HEK293 (cell line): ENCODE results near the gene STPG2.

Experiments used
- HOXC10 ChIP-seq: sonication (generic); formaldehyde crosslinking; IDR thresholded peaks from 2 replicates; pipeline ENCODE4 v1.8.1; 2023; ENCODE audit warnings: mild to moderate bottlenecking, missing genetic modification reagents
- KLF1 ChIP-seq: fragments of 450-650 bp; formaldehyde crosslinking; IDR thresholded peaks from 2 replicates; pipeline ENCODE4 v1.5.1; 2016; ENCODE audit warnings: missing biosample characterization, missing genetic modification characterization
- OSR2 ChIP-seq: fragments of 450-650 bp; formaldehyde crosslinking; IDR thresholded peaks from 2 replicates; pipeline ENCODE4 v1.5.1; 2016; ENCODE audit warnings: missing biosample characterization, missing genetic modification characterization
- SCRT2 ChIP-seq: fragments of 450-650 bp; formaldehyde crosslinking; IDR thresholded peaks from 2 replicates; pipeline ENCODE4 v1.5.1; 2016; ENCODE audit warnings: missing biosample characterization, missing genetic modification characterization
- SP3 ChIP-seq: fragments of 450-650 bp; formaldehyde crosslinking; IDR thresholded peaks from 2 replicates; pipeline ENCODE4 v1.5.1; 2016; ENCODE audit warnings: missing biosample characterization, missing genetic modification characterization
- TCF7L2 ChIP-seq: IDR thresholded peaks from 2 replicates; pipeline ENCODE4 v1.6.1; 2011; ENCODE audit warnings: low read depth, mild to moderate bottlenecking, inconsistent platforms, low read length, moderate library complexity, borderline replicate concordance
- TRIM28 ChIP-seq: IDR thresholded peaks from 2 replicates; pipeline ENCODE4 v1.6.1; 2011; ENCODE audit warnings: low read length, control low read depth, borderline replicate concordance
- ZBTB48 ChIP-seq: fragments of 450-650 bp; formaldehyde crosslinking; IDR thresholded peaks from 2 replicates; pipeline ENCODE4 v1.5.1; 2016; ENCODE audit warnings: missing biosample characterization, missing genetic modification characterization
- ZNF10 ChIP-seq: fragments of 450-650 bp; formaldehyde crosslinking; IDR thresholded peaks from 2 replicates; pipeline ENCODE4 v1.5.1; 2017; ENCODE audit warnings: missing biosample characterization, missing genetic modification characterization
- ZNF174 ChIP-seq: fragments of 450-650 bp; formaldehyde crosslinking; IDR thresholded peaks from 2 replicates; pipeline ENCODE4 v1.5.0; 2017; ENCODE audit warnings: missing biosample characterization, mild to moderate bottlenecking, missing genetic modification characterization
- ZNF202 ChIP-seq: fragments of 450-650 bp; formaldehyde crosslinking; IDR thresholded peaks from 2 replicates; pipeline ENCODE4 v1.5.1; 2016; ENCODE audit warnings: missing biosample characterization, missing genetic modification characterization, borderline replicate concordance
- ZNF394 ChIP-seq: fragments of 450-650 bp; formaldehyde crosslinking; IDR thresholded peaks from 2 replicates; pipeline ENCODE4 v1.5.1; 2016; ENCODE audit warnings: missing biosample characterization, missing genetic modification characterization, mild to moderate bottlenecking, moderate library complexity, borderline replicate concordance
- ZNF423 ChIP-seq: fragments of 450-650 bp; formaldehyde crosslinking; IDR thresholded peaks from 2 replicates; pipeline ENCODE4 v1.5.1; 2016; ENCODE audit warnings: missing biosample characterization, missing genetic modification characterization
- ZNF558 ChIP-seq: fragments of 450-650 bp; formaldehyde crosslinking; IDR thresholded peaks from 2 replicates; pipeline ENCODE4 v1.5.1; 2016; ENCODE audit warnings: missing biosample characterization, missing genetic modification characterization
- ZNF600 ChIP-seq: fragments of 450-650 bp; formaldehyde crosslinking; IDR thresholded peaks from 2 replicates; pipeline ENCODE4 v1.5.1; 2016; ENCODE audit warnings: missing biosample characterization, missing genetic modification characterization
- ZNF629 ChIP-seq: fragments of 450-650 bp; formaldehyde crosslinking; IDR thresholded peaks from 2 replicates; pipeline ENCODE4 v1.5.1; 2017; ENCODE audit warnings: missing biosample characterization, missing genetic modification characterization
- ZNF791 ChIP-seq: fragments of 450-650 bp; formaldehyde crosslinking; IDR thresholded peaks from 2 replicates; pipeline ENCODE4 v1.5.1; 2016; ENCODE audit warnings: missing biosample characterization, missing genetic modification characterization
- ZSCAN23 ChIP-seq: fragments of 450-650 bp; formaldehyde crosslinking; IDR thresholded peaks from 2 replicates; pipeline ENCODE4 v1.5.1; 2016; ENCODE audit warnings: missing biosample characterization, missing genetic modification characterization
- TF ChIP-seq, protein P1 (sequence below): fragments of 450-650 bp; formaldehyde crosslinking; IDR thresholded peaks from 2 replicates; pipeline ENCODE4 v1.5.1; 2016; ENCODE audit warnings: missing biosample characterization, missing genetic modification characterization, low read depth
- TF ChIP-seq, protein P2 (sequence below): fragments of 450-650 bp; formaldehyde crosslinking; IDR thresholded peaks from 2 replicates; pipeline ENCODE4 v1.5.1; 2016; ENCODE audit warnings: missing biosample characterization, missing genetic modification characterization, borderline replicate concordance
- TF ChIP-seq, protein P3 (sequence below): fragments of 450-650 bp; formaldehyde crosslinking; IDR thresholded peaks from 2 replicates; pipeline ENCODE4 v1.5.1; 2016; ENCODE audit warnings: missing biosample characterization, missing genetic modification characterization
- TF ChIP-seq, protein P4 (sequence below): sonication (generic); formaldehyde crosslinking; IDR thresholded peaks from 2 replicates; pipeline ENCODE4 v1.8.1; 2022; ENCODE audit warnings: mild to moderate bottlenecking, moderate library complexity, missing genetic modification reagents
- TF ChIP-seq, protein P5 (sequence below): fragments of 450-650 bp; formaldehyde crosslinking; IDR thresholded peaks from 2 replicates; pipeline ENCODE4 v1.5.1; 2017; ENCODE audit warnings: missing biosample characterization, missing genetic modification characterization

Gene STPG2

DNA sequence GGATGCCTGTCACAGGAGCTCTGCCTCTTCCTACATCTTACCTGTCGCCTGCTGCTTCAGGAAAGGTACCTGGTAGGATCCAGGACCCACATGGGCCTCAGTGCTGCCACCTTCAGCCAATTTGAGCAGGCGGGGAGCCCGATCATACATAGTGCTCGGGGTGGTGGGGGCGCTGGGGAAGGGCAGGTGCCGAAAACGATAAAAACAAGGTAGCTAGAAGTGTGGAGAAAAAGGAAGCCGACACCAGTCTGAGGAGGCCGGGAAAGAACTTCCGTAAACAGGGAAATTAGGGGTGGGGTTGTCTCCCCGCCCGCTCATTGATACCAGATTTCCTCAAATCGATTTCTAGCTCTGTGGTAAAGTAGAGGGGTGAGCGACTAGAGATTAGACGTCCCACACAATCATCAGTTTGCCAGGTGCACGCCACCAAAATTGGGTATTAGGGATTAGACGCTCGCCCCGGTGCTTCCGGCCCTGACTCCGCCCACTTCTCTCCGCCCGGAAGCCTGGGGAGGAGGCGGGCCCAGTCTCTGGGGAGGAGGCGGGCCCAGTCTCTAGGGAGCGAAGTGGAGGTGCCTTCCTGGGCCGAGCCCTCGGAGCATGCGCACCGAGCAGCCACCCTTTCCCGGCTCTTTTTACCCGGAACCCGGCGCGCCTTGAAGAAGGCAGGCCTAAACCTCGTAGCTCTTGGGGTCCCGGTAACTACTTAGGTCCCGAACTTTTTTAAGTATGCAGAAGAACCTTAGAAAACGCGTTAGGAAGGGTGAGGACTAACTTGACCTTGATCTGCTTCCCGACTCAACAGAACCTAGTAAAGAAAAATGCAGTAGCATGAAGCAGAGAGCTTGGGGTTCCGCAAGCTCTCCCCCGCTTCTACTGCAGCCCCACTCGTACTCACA lies at the start of gene STPG2 (continued):
- 0 out of 2 replicates have a peak, but pooled peaks have one; percentile 28 for TF ChIP-seq ZNF629 (tag by site-specific recombination)
- TF ChIP-seq, protein P1, sequence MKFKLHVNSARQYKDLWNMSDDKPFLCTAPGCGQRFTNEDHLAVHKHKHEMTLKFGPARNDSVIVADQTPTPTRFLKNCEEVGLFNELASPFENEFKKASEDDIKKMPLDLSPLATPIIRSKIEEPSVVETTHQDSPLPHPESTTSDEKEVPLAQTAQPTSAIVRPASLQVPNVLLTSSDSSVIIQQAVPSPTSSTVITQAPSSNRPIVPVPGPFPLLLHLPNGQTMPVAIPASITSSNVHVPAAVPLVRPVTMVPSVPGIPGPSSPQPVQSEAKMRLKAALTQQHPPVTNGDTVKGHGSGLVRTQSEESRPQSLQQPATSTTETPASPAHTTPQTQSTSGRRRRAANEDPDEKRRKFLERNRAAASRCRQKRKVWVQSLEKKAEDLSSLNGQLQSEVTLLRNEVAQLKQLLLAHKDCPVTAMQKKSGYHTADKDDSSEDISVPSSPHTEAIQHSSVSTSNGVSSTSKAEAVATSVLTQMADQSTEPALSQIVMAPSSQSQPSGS (tag by site-specific recombination): no peak
- TF ChIP-seq HOXC10 (CRISPR knock-in tag): no peak
- TF ChIP-seq ZNF600 (tag by site-specific recombination): peak; percentile 40; the same call in 1 of the 2 replicates
- TF ChIP-seq ZNF202: no peak
- TF ChIP-seq OSR2: 0 out of 2 replicates have a peak, but pooled peaks have one; percentile 9
- TF ChIP-seq ZNF10 (tag by site-specific recombination): 0 out of 2 replicates have a peak, but pooled peaks have one; percentile 30
- TF ChIP-seq ZNF423 (tag by site-specific recombination): peak; percentile 88; the same call in 1 of the 2 replicates
- no peak for TF ChIP-seq SCRT2 (tag by site-specific recombination)
- no peak for TF ChIP-seq TCF7L2
- TF ChIP-seq, protein P2, sequence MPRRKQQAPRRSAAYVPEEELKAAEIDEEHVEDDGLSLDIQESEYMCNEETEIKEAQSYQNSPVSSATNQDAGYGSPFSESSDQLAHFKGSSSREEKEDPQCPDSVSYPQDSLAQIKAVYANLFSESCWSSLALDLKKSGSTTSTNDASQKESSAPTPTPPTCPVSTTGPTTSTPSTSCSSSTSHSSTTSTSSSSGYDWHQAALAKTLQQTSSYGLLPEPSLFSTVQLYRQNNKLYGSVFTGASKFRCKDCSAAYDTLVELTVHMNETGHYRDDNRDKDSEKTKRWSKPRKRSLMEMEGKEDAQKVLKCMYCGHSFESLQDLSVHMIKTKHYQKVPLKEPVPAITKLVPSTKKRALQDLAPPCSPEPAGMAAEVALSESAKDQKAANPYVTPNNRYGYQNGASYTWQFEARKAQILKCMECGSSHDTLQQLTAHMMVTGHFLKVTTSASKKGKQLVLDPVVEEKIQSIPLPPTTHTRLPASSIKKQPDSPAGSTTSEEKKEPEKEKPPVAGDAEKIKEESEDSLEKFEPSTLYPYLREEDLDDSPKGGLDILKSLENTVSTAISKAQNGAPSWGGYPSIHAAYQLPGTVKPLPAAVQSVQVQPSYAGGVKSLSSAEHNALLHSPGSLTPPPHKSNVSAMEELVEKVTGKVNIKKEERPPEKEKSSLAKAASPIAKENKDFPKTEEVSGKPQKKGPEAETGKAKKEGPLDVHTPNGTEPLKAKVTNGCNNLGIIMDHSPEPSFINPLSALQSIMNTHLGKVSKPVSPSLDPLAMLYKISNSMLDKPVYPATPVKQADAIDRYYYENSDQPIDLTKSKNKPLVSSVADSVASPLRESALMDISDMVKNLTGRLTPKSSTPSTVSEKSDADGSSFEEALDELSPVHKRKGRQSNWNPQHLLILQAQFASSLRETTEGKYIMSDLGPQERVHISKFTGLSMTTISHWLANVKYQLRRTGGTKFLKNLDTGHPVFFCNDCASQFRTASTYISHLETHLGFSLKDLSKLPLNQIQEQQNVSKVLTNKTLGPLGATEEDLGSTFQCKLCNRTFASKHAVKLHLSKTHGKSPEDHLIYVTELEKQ: no peak
- TF ChIP-seq ZSCAN23 (tag by site-specific recombination): no peak
- peak; percentile 84 for TF ChIP-seq SP3 (tag by site-specific recombination)
- no peak for TF ChIP-seq ZNF791 (tag by site-specific recombination)
- TF ChIP-seq ZNF558 (tag by site-specific recombination): no peak
- TF ChIP-seq ZNF174 (tag by site-specific recombination): no peak
- TF ChIP-seq, protein P3, sequence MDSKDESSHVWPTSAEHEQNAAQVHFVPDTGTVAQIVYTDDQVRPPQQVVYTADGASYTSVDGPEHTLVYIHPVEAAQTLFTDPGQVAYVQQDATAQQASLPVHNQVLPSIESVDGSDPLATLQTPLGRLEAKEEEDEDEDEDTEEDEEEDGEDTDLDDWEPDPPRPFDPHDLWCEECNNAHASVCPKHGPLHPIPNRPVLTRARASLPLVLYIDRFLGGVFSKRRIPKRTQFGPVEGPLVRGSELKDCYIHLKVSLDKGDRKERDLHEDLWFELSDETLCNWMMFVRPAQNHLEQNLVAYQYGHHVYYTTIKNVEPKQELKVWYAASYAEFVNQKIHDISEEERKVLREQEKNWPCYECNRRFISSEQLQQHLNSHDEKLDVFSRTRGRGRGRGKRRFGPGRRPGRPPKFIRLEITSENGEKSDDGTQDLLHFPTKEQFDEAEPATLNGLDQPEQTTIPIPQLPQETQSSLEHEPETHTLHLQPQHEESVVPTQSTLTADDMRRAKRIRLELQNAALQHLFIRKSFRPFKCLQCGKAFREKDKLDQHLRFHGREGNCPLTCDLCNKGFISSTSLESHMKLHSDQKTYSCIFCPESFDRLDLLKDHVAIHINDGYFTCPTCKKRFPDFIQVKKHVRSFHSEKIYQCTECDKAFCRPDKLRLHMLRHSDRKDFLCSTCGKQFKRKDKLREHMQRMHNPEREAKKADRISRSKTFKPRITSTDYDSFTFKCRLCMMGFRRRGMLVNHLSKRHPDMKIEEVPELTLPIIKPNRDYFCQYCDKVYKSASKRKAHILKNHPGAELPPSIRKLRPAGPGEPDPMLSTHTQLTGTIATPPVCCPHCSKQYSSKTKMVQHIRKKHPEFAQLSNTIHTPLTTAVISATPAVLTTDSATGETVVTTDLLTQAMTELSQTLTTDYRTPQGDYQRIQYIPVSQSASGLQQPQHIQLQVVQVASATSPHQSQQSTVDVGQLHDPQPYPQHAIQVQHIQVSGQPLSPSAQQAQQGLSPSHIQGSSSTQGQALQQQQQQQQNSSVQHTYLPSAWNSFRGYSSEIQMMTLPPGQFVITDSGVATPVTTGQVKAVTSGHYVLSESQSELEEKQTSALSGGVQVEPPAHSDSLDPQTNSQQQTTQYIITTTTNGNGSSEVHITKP (tag by site-specific recombination): peak; percentile 31
- TF ChIP-seq KLF1 (tag by site-specific recombination): peak; percentile 69; the same call in 1 of the 2 replicates
- TF ChIP-seq ZBTB48 (tag by site-specific recombination): peak; percentile 45; the same call in 1 of the 2 replicates
- no peak for TF ChIP-seq ZNF394 (tag by site-specific recombination)
- TF ChIP-seq, protein P4, sequence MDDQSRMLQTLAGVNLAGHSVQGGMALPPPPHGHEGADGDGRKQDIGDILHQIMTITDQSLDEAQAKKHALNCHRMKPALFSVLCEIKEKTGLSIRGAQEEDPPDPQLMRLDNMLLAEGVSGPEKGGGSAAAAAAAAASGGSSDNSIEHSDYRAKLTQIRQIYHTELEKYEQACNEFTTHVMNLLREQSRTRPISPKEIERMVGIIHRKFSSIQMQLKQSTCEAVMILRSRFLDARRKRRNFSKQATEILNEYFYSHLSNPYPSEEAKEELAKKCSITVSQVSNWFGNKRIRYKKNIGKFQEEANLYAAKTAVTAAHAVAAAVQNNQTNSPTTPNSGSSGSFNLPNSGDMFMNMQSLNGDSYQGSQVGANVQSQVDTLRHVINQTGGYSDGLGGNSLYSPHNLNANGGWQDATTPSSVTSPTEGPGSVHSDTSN (CRISPR knock-in tag): 0 out of 2 replicates have a peak, but pooled peaks have one; percentile 31
- 0 out of 2 replicates have a peak, but pooled peaks have one; percentile 52 for TF ChIP-seq TRIM28
- TF ChIP-seq, protein P5, sequence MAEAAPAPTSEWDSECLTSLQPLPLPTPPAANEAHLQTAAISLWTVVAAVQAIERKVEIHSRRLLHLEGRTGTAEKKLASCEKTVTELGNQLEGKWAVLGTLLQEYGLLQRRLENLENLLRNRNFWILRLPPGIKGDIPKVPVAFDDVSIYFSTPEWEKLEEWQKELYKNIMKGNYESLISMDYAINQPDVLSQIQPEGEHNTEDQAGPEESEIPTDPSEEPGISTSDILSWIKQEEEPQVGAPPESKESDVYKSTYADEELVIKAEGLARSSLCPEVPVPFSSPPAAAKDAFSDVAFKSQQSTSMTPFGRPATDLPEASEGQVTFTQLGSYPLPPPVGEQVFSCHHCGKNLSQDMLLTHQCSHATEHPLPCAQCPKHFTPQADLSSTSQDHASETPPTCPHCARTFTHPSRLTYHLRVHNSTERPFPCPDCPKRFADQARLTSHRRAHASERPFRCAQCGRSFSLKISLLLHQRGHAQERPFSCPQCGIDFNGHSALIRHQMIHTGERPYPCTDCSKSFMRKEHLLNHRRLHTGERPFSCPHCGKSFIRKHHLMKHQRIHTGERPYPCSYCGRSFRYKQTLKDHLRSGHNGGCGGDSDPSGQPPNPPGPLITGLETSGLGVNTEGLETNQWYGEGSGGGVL (tag by site-specific recombination): no peak
